ENCODE measurements around the gene MGLL. TPM values are rescaled to one million over a fixed set of nuclear protein-coding genes. Genes with fewer than 3 reads are reported as not detected.

MGLL gene
- total and polyA plus RNA-seq, 4 donors = 67.0 to 182 (median 78.2) TPM

GRCh38 chr3:127670761-127671522 is 151.4 kb downstream of the MGLL start:
- DNase-seq (no peak), ATAC-seq (ENCODE audit: insufficient read depth, low FRiP score) (no peak)
- Histone ChIP-seq H3K27ac (ENCODE audit: low read depth in 1 of 2, low read length in 1 of 2) (no peak overlapping the region), H3K9ac (ENCODE audit: insufficient read depth in 1 of 2, low read length in 2 of 2) (no peak overlapping the region), H3K4me1 (ENCODE audit: control insufficient read depth in 5 of 5, insufficient read depth in 5 of 5, low read length in 5 of 5) (peaks cover 0 to 17% (median 3%) of the 10 kb centered on the region in 5 donors), H3K36me3 (ENCODE audit: control insufficient read depth in 4 of 4, insufficient read depth in 4 of 4, low read length in 4 of 4) (peaks cover 0 to 6% (median 3%) of the 10 kb centered on the region in 4 donors), H3K4me3 (no peak overlapping the region), H3K9me3 (ENCODE audit: control insufficient read depth in 4 of 4, insufficient read depth in 3 of 4, low read length in 3 of 4) (no peaks in the 10 kb centered on the region), H3K27me3 (ENCODE audit: control insufficient read depth in 3 of 3, insufficient read depth in 3 of 3, low read length in 2 of 3) (no peaks in the 10 kb centered on the region)
- WGBS, 2 donors = 94 to 95% methylated on average over 20 of the region's 20 CpGs
- TF ChIP-seq CTCF (IDR thresholded peaks at IDR 0.05; ENCODE audit: control extremely low read depth, extremely low read depth) = no peak

GRCh38 chr3:127670229-127670559 is 152.1 kb downstream of the MGLL start:
- Histone ChIP-seq H3K27ac (ENCODE audit: low read depth in 1 of 2, low read length in 1 of 2) (no peak overlapping the region), H3K36me3 (ENCODE audit: control insufficient read depth in 4 of 4, insufficient read depth in 4 of 4, low read length in 4 of 4) (peaks cover 0 to 5% (median 2%) of the 10 kb centered on the region in 4 donors), H3K9me3 (ENCODE audit: control insufficient read depth in 4 of 4, insufficient read depth in 3 of 4, low read length in 3 of 4) (no peaks in the 10 kb centered on the region), H3K4me1 (ENCODE audit: control insufficient read depth in 5 of 5, insufficient read depth in 5 of 5, low read length in 5 of 5) (peaks cover 0 to 17% (median 3%) of the 10 kb centered on the region in 5 donors), H3K27me3 (ENCODE audit: control insufficient read depth in 3 of 3, insufficient read depth in 3 of 3, low read length in 2 of 3) (no peaks in the 10 kb centered on the region), H3K4me3 (no peak overlapping the region), H3K9ac (ENCODE audit: insufficient read depth in 1 of 2, low read length in 2 of 2) (no peak overlapping the region)
- WGBS, 2 donors = 92 to 96% methylated on average over 7 of the region's 7 CpGs
- TF ChIP-seq CTCF (IDR thresholded peaks at IDR 0.05; ENCODE audit: control extremely low read depth, extremely low read depth) = no peak
- DNase-seq = no peak
- no peak for ATAC-seq (ENCODE audit: insufficient read depth, low FRiP score)

GRCh38 chr3:127669541-127670228 is 152.6 kb downstream of the MGLL start:
- 95 to 97% methylated on average over 14 of the region's 14 CpGs for WGBS, 2 donors
- DNase-seq = no peak

More at GRCh38 chr3:127669541-127670228, 152.6 kb downstream of the MGLL start:
- no peak for ATAC-seq (ENCODE audit: insufficient read depth, low FRiP score)
- H3K36me3 ChIP-seq (ENCODE audit: control insufficient read depth in 4 of 4, insufficient read depth in 4 of 4, low read length in 4 of 4) = peaks cover 0 to 3% (median under 1%) of the 10 kb centered on the region in 4 donors
- no peaks in the 10 kb centered on the region for H3K27me3 ChIP-seq (ENCODE audit: control insufficient read depth in 3 of 3, insufficient read depth in 3 of 3, low read length in 2 of 3)
- H3K4me1 ChIP-seq (ENCODE audit: control insufficient read depth in 5 of 5, insufficient read depth in 5 of 5, low read length in 5 of 5) = peaks cover 0 to 17% (median 3%) of the 10 kb centered on the region in 5 donors
- no peak overlapping the region for H3K4me3 ChIP-seq
- H3K9me3 ChIP-seq (ENCODE audit: control insufficient read depth in 4 of 4, insufficient read depth in 3 of 4, low read length in 3 of 4) = no peaks in the 10 kb centered on the region
- no peak for TF ChIP-seq CTCF (IDR thresholded peaks at IDR 0.05; ENCODE audit: control extremely low read depth, extremely low read depth)
- no peak overlapping the region for H3K9ac ChIP-seq (ENCODE audit: insufficient read depth in 1 of 2, low read length in 2 of 2)
- no peak overlapping the region for H3K27ac ChIP-seq (ENCODE audit: low read depth in 1 of 2, low read length in 1 of 2)

All from lung (tissue), 12 donors.